ENCODE data around the gene ZMYM3.

Gene ZMYM3

DNA sequence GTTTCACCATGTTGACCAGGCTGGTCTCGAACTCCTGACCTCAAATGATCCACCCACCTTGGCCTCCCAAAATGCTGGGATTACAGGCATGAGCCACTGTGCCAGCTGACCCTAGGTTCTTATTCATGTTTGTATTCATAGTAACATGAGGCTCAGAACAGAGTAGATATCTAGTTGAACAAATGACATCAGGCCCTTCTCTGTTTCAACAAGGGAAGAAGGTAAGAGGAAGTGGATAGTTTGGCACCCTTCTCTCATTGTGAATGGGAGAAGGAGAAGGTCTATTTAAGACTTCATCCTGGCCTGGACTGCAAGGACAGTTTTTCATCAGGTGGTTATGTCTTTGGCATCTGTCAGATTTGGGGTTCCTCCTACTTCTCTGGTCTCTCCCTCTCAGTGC is 17.1 kb downstream of the ZMYM3 start:
- no peaks in the 10 kb centered on the region for H3K9me3 Mint-ChIP-seq
- no peak overlapping the region for H3K27ac Mint-ChIP-seq
- no peaks in the 10 kb centered on the region for H3K27me3 Mint-ChIP-seq
- no peak for ATAC-seq
- peaks cover 16% of the 10 kb centered on the region for H3K36me3 Mint-ChIP-seq (ENCODE audit: low read depth)
- H3K4me1 Mint-ChIP-seq = peaks cover 4% of the 10 kb centered on the region
- H3K4me3 Mint-ChIP-seq = no peak overlapping the region
- DNase-seq = no peak

DNA sequence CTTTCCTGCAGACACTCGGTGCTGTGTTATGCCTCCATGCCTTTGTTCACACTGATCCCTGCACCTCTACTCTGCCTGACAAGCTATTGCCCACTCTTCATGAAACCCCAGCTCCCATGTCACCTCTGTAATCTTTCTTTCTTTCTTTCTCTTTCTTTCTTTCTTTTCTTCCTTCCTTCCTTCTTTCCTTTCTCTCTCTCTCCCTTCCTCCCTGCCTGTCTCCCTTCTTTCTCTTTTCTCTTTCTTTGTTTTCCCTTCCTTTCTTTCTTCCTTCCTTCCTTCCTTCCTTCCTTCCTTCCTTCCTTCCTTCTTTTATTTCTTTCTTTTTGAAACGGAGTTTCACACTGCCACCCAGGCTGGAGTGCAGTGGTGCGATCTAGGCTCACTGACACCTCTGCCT is 18.5 kb downstream of the ZMYM3 start:
- Mint-ChIP-seq H3K4me3 (no peak overlapping the region), H3K27me3 (no peaks in the 10 kb centered on the region), H3K4me1 (peaks cover 4% of the 10 kb centered on the region), H3K27ac (no peak overlapping the region), H3K9me3 (no peaks in the 10 kb centered on the region), H3K36me3 (ENCODE audit: low read depth) (peaks cover 6% of the 10 kb centered on the region)
- DNase-seq = no peak
- ATAC-seq = no peak

DNA sequence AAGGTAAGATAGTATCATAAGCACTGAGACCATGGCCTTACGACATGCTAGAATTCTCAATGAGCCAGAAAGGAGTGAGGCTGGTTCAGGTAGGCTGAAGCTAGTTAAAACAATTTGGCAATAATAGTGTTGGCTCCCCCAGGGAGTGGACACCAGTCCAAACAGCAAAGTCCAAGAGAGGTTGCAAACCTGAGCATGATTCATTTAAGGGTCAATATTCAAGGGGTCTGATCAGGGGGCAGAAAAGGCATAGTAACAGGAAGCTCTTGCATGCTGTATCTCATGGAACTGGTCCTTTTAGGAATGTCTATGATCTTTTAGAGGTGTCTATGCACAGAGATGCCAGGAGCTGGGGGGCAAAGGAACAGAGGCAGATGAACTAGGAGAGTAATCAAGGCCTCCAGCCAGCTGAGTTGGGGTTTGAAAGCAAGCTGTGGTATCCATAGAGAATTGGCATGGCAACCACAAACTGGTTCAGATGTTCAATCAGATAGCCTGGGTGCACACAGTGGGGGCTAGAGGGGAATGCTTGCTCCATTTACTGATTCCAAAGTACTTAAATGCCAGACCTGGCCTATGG is 25.8 kb downstream of the ZMYM3 start:
- ATAC-seq (no peak), DNase-seq (no peak)
- no peaks in the 10 kb centered on the region for H3K27me3 Mint-ChIP-seq
- no peaks in the 10 kb centered on the region for H3K9me3 Mint-ChIP-seq
- no peaks in the 10 kb centered on the region for H3K36me3 Mint-ChIP-seq (ENCODE audit: low read depth)
- H3K4me1 Mint-ChIP-seq = no peaks in the 10 kb centered on the region
- no peak overlapping the region for H3K27ac Mint-ChIP-seq
- no peak overlapping the region for H3K4me3 Mint-ChIP-seq

DNA sequence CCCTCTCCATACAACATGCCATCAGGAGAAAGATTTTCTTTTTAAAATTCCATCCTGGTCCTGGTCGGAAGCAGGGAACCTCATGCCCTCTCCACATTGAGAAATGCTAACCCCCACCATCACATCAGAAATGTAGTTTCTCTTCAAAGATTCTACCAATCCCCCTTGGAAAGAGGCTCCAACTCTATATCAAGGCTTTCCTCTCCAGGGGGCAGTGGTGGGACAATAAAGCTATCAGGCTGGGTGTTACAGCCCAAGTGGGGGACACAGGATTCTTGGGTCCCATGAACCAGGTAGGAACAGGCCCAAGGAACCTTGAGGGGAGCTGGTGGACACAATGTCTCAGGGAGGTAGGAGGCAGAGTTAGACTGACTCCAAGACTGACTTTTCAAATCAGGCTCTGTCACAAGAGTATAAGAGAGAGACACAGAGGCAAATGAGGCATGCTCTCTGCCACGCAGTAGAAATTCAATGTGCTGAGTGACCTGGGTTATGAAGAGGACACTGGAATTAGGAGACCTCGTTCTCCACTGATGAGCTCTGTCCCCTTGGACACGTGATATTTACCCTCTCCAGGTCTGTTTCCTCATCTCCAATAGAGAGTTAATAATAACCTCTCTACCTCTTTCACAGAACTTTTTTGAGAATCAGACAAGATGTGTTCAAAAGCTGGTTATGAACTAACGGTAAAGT is 26.4 kb downstream of the ZMYM3 start:
- DNase-seq (peak; percentile 2), ATAC-seq (no peak)
- Mint-ChIP-seq H3K27me3 (no peaks in the 10 kb centered on the region), H3K4me3 (no peak overlapping the region), H3K9me3 (no peaks in the 10 kb centered on the region), H3K36me3 (ENCODE audit: low read depth) (no peaks in the 10 kb centered on the region), H3K27ac (no peak overlapping the region), H3K4me1 (no peaks in the 10 kb centered on the region)

DNA sequence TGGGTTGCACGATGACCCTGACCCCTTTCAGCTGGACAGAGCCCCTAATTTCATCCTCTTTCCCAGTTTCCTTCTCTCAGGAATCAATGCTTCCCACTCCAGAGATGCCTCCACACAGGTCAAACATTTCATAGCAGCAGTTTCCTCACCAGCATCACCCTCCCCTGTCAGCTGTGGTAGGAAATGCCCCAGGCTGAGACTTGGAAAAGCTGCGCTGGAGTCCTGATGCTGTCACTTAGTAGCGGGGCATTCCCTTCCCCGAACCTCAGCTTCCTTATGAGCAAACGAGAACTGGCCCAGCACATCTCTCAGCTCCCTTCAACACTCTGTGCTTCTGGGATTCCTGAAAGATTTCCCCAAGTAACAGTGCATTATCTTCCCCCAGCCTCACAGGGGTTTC is 28.3 kb downstream of the ZMYM3 start:
- no peaks in the 10 kb centered on the region for H3K27me3 Mint-ChIP-seq
- H3K9me3 Mint-ChIP-seq = no peaks in the 10 kb centered on the region
- no peak overlapping the region for H3K27ac Mint-ChIP-seq
- no peak for ATAC-seq
- H3K4me3 Mint-ChIP-seq = no peak overlapping the region
- no peak for DNase-seq
- no peaks in the 10 kb centered on the region for H3K36me3 Mint-ChIP-seq (ENCODE audit: low read depth)
- H3K4me1 Mint-ChIP-seq = no peaks in the 10 kb centered on the region

DNA sequence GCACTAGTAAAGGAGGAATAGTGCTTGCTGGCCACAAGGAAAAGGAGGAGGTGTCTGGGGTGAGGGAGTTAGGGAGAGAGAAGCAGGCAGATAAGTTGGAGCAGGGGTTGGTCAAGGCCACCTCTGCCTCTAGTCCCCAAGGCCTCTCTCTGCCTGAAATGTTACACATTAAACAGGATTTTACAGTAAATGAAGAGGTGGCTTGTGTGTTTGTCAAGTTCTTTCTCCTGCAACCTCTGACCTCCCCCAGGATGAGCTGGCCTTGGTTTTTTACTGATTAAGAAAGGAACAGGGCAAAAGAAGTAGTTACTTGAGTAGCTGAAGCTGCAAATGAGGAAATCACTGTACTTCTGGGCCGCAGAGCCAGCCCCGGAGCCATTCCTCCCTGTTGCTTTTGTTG is 28.9 kb downstream of the ZMYM3 start:
- ATAC-seq = no peak
- no peak overlapping the region for H3K4me3 Mint-ChIP-seq
- H3K9me3 Mint-ChIP-seq = no peaks in the 10 kb centered on the region
- no peaks in the 10 kb centered on the region for H3K4me1 Mint-ChIP-seq
- no peaks in the 10 kb centered on the region for H3K36me3 Mint-ChIP-seq (ENCODE audit: low read depth)
- H3K27ac Mint-ChIP-seq = no peak overlapping the region
- no peaks in the 10 kb centered on the region for H3K27me3 Mint-ChIP-seq
- DNase-seq = no peak

DNA sequence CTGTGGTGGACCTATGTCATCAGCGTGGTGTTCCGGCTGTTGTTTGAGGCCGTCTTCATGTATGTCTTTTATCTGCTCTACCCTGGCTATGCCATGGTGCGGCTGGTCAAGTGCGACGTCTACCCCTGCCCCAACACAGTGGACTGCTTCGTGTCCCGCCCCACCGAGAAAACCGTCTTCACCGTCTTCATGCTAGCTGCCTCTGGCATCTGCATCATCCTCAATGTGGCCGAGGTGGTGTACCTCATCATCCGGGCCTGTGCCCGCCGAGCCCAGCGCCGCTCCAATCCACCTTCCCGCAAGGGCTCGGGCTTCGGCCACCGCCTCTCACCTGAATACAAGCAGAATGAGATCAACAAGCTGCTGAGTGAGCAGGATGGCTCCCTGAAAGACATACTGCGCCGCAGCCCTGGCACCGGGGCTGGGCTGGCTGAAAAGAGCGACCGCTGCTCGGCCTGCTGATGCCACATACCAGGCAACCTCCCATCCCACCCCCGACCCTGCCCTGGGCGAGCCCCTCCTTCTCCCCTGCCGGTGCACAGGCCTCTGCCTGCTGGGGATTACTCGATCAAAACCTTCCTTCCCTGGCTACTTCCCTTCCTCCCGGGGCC is 29.7 kb downstream of the ZMYM3 start:
- ATAC-seq (no peak), DNase-seq (no peak)
- H3K4me3 Mint-ChIP-seq = no peak overlapping the region
- H3K27me3 Mint-ChIP-seq = no peaks in the 10 kb centered on the region
- no peaks in the 10 kb centered on the region for H3K4me1 Mint-ChIP-seq
- H3K9me3 Mint-ChIP-seq = no peaks in the 10 kb centered on the region
- no peak overlapping the region for H3K27ac Mint-ChIP-seq
- H3K36me3 Mint-ChIP-seq (ENCODE audit: low read depth) = no peaks in the 10 kb centered on the region

DNA sequence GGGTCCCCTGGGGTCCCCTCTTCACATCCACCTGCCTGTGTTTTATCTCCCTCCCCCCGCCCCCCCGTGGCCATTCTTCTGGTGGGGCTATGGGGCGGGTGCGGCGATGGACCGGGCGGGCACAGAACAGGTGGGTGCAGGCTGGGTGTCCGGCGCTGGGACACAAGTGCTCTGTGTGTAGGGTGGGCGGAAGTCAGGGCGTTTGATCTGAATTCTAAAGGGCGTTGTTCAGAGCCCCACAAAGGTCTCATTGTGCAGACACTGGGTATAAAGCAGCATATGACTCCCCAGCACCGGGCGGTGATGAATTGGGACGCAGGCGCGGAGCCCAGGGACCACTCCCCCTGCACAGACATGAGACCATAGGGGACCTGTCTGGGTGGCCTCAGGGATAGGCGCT is 31.0 kb downstream of the ZMYM3 start, which contains the start of gene GJB1:
GJB1 (plus strand) TSS at position 296 of the 400 bp plus-strand sequence. CDS start 484 bp downstream, outside the sequence.
- no peaks in the 10 kb centered on the region for H3K9me3 Mint-ChIP-seq
- no peak within 1 kb of the TSS for H3K27ac Mint-ChIP-seq
- H3K4me1 Mint-ChIP-seq = no peaks in the 10 kb centered on the region
- no peaks in the 10 kb centered on the region for H3K36me3 Mint-ChIP-seq (ENCODE audit: low read depth)
- no peak within 1 kb of the TSS for H3K4me3 Mint-ChIP-seq
- DNase-seq (no peak), ATAC-seq (no peak)
- no peaks in the 10 kb centered on the region for H3K27me3 Mint-ChIP-seq

DNA sequence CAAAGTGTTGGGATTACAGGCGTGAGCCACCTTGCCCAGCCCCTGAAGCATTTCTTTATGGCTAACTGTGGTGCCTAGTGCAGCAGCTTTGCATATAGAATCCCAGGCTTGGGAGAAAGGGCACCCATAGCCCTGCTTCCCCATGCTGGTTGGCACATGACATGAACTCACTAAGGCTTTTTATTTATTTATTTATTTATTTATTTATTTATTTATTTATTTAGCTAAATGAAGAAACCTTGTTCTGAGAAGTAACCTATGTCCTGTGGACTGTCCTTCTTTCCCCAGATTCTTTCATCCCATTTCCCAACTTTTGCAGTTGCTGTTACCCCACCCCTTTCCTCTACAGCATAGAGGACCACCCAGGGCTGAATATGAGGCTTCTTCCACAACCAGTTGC is 32.8 kb downstream of the ZMYM3 start:
- H3K27me3 Mint-ChIP-seq = no peaks in the 10 kb centered on the region
- ATAC-seq = no peak
- H3K36me3 Mint-ChIP-seq (ENCODE audit: low read depth) = no peaks in the 10 kb centered on the region
- H3K4me3 Mint-ChIP-seq = no peak overlapping the region
- no peak overlapping the region for H3K27ac Mint-ChIP-seq
- H3K4me1 Mint-ChIP-seq = no peaks in the 10 kb centered on the region
- DNase-seq = no peak
- no peaks in the 10 kb centered on the region for H3K9me3 Mint-ChIP-seq

DNA sequence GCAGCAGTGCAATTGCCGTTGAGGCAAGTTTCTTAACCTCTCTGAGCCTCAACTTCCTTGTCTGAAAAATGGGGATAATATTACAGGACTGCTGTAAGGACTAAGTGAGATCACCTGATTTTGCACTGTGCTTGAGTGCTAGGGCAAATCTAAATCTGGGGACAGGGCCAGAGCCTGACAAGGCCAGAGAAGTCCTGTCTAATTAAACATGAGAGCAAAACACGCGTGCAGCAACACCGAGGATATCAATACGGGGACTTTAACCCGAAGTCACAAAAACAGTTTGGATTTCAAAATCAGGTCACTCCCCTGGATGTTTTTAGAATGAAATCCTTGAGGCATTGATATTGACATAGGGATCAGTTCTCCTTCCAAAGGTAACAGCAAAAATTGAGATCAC is 36.6 kb downstream of the ZMYM3 start:
- H3K9me3 Mint-ChIP-seq = no peaks in the 10 kb centered on the region
- DNase-seq (no peak), ATAC-seq (no peak)
- H3K27me3 Mint-ChIP-seq = no peaks in the 10 kb centered on the region
- no peak overlapping the region for H3K4me3 Mint-ChIP-seq
- H3K27ac Mint-ChIP-seq = no peak overlapping the region
- H3K4me1 Mint-ChIP-seq = no peaks in the 10 kb centered on the region
- H3K36me3 Mint-ChIP-seq (ENCODE audit: low read depth) = no peaks in the 10 kb centered on the region

DNA sequence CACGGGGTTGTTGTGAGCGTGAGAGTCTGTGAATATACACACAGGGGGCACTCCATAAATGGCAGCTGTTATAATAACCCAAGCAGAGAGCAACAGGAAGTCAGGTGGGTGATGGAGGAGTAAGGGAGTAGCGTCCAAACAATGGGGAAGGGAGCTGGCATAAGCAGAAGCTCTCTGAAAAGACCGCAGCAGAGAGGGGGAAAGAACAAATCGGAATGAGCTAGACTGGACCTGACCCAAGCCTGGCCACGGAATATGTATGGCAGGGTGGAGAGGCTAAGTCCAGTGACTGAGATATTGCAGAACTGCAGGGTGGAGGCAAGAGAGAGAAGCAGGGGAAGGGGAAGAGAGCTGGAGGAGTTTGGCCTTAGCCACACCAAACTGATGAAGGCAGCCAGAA is 37.5 kb downstream of the ZMYM3 start:
- Mint-ChIP-seq H3K36me3 (ENCODE audit: low read depth) (no peaks in the 10 kb centered on the region), H3K27ac (no peak overlapping the region), H3K9me3 (no peaks in the 10 kb centered on the region), H3K4me3 (no peak overlapping the region), H3K4me1 (no peaks in the 10 kb centered on the region), H3K27me3 (no peaks in the 10 kb centered on the region)
- DNase-seq = no peak
- no peak for ATAC-seq

DNA sequence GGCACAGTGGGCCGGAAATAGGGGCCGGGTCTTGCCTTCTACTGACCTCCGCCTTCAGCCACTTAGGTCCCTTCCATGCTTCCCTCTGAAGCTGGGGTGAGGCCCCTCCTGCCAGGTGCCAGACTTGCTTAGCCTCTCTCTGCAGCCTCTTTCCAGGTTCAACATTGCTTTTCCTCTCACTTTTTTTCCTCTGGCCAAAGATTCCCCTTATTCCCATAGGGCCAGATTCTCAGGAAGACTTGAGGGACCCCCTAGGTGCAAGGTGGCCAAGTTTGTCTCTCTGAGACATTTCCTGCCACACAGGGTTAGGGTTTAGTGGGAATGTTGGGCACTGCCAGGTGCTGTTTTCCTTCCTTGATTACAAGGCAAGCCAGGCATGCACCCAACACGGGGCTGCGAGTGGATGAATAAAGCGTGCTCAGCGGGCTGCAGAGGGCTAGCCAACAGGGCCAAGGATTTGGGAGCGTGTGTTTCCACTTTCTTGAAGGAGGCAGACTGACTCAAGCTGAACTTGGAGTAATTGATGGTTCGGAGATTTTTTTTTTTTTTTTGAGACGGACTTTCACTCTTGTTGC is 38.5 kb downstream of the ZMYM3 start:
- H3K4me3 Mint-ChIP-seq = no peak overlapping the region
- no peaks in the 10 kb centered on the region for H3K4me1 Mint-ChIP-seq
- no peak for DNase-seq
- no peaks in the 10 kb centered on the region for H3K36me3 Mint-ChIP-seq (ENCODE audit: low read depth)
- no peak overlapping the region for H3K27ac Mint-ChIP-seq
- no peak for ATAC-seq
- no peaks in the 10 kb centered on the region for H3K9me3 Mint-ChIP-seq
- H3K27me3 Mint-ChIP-seq = no peaks in the 10 kb centered on the region

DNA sequence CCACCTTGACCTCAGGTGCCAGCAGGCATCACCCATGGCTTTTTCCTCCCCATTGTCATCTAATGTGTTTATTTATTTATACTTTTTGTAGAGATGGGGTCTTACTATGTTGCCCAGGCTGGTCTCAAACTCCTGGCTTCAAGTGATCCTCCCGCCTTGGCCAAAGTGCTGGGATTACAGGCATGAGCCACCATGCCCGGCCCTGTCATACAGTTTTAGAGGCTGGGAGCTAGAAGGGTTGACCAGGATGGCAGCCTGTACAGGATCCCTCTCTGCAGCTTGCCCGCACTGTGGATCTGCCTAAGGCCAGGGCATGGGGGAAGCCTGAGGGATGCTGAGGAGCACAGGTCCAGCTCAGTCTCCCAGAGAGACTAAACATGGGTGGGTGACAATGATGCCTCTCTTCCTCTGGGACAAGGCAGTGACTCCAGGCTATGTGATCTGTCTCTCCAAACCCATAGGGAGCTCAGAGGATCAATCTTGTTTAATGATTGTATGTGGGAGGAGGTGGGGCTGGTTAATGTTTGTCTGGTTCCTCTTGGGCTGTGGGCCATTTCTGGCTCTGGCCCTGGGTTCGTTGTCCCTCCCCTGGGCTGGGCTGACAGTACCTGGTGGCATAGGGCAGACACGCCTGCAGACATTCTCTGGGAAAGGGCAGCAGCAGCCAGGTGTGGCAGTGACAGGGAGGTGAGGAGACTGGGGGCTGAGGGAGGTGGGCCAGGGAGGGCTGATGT is 39.2 kb downstream of the ZMYM3 start:
- ATAC-seq (no peak), DNase-seq (no peak)
- H3K27me3 Mint-ChIP-seq = no peaks in the 10 kb centered on the region
- no peaks in the 10 kb centered on the region for H3K9me3 Mint-ChIP-seq
- no peak overlapping the region for H3K27ac Mint-ChIP-seq
- no peak overlapping the region for H3K4me3 Mint-ChIP-seq
- no peaks in the 10 kb centered on the region for H3K36me3 Mint-ChIP-seq (ENCODE audit: low read depth)
- no peaks in the 10 kb centered on the region for H3K4me1 Mint-ChIP-seq

DNA sequence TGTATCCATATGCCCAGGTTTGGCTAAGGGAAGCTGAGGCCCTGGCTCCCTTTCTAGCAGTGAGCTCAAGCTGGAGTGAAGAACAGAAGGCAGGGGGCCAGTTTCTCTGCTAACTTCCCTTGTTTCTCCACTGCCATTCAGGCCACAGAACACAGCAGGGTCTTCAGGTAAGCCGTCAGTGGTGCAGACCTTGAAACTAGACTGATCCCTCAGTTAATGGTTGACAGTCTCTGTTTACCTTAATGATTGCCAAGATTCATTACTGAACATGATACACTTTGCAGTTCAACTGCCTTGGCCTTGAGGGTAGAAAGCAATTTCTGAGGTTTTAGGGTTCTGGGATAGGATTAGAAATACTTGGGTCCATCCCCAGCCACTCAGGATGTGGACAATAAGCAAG is 39.8 kb downstream of the ZMYM3 start:
- Mint-ChIP-seq H3K27me3 (no peaks in the 10 kb centered on the region), H3K4me3 (no peak overlapping the region), H3K9me3 (no peaks in the 10 kb centered on the region), H3K4me1 (no peaks in the 10 kb centered on the region), H3K27ac (no peak overlapping the region), H3K36me3 (ENCODE audit: low read depth) (no peaks in the 10 kb centered on the region)
- no peak for DNase-seq
- no peak for ATAC-seq

DNA sequence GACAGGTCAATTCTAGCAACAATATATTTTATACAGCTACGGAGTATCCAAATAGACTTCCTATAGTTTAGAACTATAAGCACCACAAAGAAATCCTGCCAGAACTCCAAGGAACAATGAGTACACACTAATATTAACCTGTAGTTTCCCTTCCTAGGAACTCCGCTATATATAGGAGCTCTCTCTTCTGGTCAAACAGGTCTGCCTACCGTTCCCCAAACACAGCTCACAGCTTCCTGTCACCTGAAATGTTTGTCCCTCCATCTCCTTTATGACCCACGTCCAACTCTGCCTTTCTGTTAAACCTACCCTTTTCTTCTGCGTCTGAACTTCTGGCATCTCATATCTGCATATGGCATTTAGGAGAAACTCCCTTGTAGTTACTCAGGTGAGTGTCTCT is 41.4 kb downstream of the ZMYM3 start:
- Mint-ChIP-seq H3K27ac (no peak overlapping the region), H3K4me1 (no peaks in the 10 kb centered on the region), H3K4me3 (no peak overlapping the region), H3K9me3 (no peaks in the 10 kb centered on the region), H3K36me3 (ENCODE audit: low read depth) (no peaks in the 10 kb centered on the region), H3K27me3 (no peaks in the 10 kb centered on the region)
- ATAC-seq = no peak
- DNase-seq = no peak
